HG03045 (cell line): ENCODE data around the gene MRFAP1.
"Not testable (repeated sequence)": the region's sequence is repeated elsewhere in the genome, so short reads cannot be mapped to it uniquely, and the experiment has no call there.

Experiments used
- ATAC-seq: cut with Tn5 transposase; IDR thresholded peaks from one replicate; pipeline ENCODE4 v1.9.1; 2021; ENCODE audit warnings: mild to moderate bottlenecking, moderate library complexity; ENCODE audit not compliant: unreplicated experiment

The MRFAP1 gene

DNA sequence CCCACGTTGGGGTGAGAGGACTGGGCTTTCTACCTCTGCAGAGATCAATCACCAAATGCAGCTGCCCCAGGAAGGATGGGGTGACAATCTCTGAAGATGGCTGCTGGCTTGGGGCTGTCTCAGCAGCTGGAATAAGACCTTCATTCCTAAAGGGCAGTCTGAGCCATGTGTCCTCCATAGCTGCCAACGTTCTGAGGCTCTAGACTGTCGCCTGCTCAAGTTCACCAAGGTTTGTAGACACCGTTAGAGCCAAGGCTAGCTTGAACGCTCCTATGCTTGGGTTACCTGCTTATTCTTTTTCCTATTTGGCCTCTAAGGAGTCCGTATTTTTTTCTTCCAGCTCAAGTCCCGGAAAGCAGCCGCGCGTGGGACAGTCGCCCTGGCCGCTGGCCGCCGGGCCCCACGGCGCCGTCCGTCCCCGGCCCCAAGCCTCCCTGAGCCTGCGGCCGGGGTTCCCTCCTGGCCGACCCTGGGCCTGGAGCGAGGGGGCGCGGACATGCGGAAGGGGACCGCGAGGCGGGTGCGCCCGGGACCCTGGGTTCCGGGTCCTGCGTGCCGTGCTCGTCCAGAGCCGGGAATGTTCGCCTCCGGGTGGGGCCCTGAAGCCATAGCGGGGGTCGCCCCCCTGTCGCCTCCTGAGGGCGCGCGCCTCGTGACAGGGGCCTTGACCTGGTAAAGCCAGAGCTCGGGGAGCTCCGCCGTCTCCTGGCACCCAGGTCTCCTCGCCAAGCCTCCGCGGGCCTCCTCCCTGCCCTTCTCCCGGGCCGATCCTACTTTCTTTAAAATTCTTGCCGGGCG is 23.3 kb downstream of the MRFAP1 start:
- no peak for ATAC-seq

DNA sequence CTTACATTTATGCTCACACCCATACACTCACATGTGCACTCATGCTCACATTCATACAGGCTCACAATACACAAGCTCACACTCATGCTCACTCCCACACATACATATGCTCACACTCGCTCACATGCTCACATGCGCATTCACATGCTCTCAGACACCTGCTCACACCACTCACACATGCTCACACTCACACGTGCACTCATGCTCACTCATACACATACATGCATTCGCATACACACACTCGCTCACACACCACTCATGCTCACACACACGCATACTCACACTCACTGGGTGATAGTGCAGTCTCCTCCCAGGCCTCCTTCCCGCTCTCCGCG is 24.8 kb downstream of the MRFAP1 start:
- no peak for ATAC-seq

GRCh38 chr4:6668391-6668790 is 27.9 kb downstream of the MRFAP1 start:
- no peak for ATAC-seq

GRCh38 chr4:6671648-6672047 is 31.2 kb downstream of the MRFAP1 start:
- ATAC-seq = no peak

DNA sequence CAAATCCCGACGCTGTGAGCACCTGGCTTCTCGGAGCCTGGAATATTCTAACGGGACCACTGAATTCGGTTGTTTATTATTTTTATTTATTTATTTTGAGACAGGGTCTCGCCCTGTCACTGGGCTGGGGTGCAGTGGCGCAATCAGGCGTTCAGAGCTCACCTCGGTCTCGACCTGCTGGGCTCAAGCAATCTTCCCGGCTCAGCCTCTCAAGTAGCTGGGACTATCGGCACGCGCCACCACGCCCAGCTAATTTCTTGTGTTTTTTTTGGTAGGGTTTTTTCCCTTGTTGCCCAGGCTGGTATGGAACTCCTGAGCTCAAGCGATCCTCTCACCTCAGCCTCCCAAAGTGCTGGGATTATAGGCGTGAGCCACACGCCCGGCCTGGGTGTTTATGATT is 31.6 kb downstream of the MRFAP1 start:
- ATAC-seq = no peak

DNA sequence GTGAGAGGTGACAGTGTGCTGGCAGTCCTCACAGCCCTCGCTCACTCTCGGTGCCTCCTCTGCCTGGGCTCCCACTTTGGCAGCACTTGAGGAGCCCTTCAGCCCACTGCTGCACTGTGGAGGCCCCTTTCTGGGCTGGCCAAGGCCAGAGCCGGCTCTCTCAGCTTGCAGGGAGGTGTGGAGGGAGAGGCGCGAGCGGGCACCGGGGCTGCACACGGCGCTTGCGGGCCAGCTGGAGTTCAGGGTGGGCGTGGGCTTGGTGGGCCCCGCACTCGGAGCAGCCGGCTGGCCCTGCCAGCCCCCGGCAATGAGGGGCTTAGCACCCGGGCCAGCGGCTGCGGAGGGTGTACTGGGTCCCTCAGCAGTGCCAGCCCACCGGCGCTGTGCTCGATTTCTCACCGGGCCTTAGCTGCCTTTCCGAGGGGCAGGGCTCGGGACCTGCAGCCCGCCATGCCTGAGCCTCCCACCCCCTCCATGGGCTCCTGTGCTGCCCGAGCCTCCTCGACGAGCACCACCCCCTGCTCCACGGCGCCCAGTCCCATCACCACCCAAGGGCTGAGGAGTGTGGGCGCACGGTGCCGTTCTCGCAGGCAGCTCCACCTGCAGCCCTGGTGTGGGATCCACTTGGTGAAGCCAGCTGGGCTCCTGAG is 32.2 kb downstream of the MRFAP1 start:
- ATAC-seq = not testable (repeated sequence)

DNA sequence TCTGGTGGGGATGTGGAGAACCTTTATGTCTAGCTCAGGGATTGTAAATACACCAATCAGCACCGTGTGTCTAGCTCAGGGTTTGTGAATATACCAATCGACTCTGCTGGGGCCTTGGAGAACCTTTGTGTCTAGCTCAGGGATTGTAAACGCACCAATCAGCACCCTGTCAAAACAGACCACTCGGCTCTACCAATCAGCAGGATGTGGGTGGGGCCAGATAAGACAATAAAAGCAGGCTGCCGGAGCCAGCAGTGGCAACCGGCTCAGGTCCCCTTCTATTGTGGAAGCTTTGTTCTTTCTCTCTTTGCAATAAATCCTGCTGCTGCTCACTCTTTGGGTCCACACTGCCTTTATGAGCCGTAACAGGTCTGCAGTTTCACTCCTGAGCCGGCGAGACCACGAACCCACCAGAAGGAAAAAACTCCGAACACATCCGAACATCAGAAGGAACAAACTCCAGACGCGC is 32.7 kb downstream of the MRFAP1 start:
- not testable (repeated sequence) for ATAC-seq

DNA sequence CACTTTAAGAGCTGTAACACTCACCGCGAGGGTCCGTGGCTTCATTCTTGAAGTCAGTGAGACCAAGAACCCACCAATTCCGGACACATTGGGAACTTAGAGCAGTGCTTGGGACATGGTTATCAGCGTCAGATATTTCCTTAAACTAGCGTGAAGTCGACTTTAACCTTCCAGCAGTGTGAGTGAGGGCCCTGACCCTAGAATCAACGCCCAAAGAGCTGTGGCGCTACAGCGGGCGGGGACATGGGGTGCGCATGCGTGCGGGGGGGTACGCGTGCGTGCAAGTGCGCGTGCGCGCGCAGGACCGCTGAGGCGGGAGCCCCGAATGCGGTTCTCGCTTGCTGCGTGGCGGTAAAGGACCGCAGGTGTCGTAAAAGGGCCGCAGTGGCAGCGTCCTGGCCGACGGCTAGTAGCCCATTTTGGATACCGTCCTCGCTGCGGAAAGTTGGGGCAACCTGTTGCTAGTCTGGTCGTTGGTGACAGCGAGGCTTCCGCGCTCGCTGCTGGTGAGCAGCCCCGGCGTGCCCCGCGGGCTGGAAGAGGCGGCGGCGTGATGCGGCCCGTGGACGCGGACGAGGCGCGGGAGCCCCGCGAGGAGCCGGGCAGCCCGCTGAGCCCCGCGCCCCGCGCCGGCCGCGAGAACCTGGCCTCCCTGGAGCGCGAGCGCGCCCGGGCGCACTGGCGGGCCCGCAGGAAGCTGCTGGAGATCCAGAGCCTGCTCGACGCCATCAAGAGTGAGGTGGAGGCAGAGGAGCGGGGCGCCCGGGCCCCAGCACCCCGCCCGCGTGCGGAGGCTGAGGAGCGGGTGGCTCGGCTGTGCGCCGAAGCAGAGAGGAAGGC is 33.4 kb downstream of the MRFAP1 start:
- ATAC-seq = peak; percentile 70

DNA sequence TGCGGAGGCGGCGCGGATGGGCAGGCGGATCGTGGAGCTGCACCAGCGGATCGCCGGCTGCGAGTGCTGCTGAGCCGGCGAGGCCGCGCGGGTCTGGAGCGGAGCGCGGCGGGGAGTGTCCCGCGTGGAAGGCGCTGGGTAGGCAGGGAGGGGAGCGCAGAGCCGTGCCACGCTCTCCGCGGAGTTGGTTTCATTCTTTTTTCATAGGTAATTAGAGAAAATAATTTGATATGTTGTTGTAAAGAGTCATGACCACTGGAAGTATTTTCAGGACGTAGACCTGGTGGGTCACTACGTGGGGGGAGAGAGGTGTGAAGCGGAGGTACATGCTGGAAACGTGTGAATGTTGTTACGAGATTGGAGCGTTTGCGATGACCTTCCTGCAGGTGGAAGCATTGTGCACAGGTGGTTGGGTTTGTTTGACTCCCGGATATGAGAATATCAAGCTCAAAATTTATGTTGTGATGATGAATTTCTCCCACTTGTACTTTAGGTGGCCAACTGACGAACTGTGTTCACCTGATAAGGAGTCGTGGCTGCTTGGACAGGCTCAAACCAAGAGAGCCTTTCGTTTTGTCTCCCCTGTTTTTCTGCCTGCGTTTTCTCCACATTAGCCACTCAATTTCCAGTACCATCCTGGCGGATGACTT is 34.1 kb downstream of the MRFAP1 start:
- ATAC-seq = peak; percentile 40

DNA sequence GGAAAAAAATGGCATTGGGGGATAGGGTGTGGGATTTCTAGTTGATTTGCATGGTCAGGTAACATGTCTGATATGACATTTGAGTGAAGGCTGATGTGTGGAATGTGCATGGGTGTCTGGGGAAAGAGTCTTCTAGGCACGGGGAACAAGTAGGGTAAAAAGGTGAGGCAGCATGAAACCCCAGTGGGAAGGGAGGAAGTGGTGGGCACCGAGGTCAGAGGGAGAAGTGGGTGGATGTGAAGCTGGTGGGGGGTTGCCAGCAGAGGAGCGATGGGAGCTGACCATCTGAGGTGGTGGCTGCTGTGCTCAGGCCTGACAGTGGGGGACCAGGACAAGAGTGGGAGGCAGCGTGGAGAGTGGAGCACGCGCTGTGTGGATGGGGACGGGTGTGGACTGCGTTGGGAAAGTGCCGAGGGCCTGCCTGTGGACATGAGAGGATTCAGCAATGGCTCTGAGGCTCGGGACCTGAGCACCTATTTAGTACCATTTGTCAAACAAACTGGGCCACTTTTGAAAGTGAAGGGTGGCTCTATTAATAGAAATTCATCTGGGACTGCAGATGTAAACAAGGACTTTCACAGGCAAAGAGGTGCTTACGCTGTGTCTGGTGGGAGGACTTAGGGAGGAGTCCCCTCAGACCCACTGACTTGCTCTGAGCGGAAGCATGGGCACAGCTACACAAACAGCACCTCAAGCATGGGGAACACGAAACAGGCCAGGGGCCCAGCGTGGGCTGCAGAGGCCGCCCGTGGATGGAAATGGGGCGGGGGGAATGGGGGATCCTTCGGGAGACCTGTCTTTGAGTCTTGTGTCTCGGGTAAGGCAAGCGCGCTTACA is 36.5 kb downstream of the MRFAP1 start:
- no peak for ATAC-seq

DNA sequence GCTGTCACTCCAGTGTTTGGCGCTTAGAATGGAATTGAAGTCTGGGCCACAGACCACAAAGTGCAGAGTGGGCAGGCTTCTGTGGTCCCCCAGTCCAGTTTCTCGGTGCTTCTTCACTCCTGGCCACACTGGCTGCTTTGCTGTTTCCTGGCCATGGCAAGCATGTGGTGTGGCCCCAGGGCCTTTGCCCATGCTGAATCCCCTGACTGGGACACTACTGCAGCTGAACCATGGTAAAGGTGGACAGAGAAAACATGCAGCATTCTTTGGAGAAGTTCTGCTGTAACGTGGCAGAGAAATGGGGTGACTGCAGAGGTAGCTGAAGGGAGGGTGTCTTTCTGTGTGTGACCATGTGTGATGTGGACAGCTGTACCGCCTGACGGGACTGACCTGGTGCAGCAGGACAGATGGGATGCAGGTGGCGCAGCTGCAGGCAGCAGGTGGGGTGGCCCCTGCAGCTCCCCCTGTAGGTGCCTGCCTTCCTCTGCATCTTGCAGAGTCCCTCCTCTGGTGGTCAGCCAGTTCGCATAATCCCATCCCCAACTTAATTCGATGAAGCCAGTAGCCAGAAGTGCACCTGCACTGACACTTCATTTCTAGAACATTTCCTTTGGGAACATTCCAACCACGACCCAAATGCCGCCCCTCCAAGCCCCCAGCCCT is 40.0 kb downstream of the MRFAP1 start:
- ATAC-seq = no peak

DNA sequence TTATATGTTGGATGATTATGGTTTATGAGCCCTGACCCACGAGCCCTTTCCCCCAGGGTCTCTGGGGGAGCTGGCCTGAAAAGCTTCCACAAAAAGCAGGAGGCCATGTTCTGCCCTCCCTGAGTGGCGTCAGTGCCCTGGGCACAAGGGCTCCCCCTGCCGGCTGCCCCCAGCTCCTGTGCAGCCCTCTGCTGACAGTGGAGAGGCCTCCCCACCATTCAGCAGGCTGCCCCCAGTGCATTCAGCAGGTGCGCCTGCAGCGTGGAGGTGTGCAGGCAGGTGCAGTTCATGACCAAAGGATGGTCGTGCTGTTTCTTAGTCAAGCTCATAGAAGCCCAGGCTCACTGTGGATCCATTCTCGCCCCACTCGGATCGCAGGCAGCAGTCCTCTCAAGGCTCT is 40.7 kb downstream of the MRFAP1 start:
- no peak for ATAC-seq

DNA sequence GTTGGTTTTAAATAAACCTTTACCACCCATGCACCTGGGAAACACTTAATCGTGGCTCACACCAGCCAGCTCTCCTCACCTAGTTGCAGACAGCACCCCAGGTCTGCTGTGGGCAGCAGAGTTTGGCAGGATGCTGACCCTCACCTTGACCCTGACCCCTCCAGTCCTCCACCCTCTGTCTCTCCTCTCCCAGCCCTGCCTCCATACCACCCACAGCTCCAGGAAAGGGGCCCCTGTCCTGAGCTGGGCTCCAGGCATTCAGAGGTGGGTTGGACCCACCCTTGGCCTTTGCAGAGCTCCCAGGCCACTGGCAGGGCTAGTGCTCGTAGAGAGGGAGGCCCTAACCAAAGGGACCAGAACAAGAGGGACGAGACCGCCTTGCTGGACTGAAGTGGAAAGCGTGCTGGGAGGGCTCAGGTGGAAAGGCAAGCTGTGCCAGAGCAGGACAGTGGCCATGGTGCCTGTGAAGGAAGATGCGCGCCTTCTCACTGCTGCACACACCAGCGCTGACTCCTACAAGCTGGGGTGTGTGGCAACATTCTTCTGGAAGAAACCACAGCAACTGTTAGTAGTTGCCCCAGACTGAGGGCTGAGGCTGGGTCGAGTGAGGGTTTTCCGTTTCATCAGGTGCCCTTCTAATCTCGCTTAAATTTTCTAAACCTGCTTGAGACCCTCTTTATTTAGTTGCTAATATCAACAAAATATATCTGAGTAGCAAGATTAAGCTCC is 42.5 kb downstream of the MRFAP1 start:
- no peak for ATAC-seq

DNA sequence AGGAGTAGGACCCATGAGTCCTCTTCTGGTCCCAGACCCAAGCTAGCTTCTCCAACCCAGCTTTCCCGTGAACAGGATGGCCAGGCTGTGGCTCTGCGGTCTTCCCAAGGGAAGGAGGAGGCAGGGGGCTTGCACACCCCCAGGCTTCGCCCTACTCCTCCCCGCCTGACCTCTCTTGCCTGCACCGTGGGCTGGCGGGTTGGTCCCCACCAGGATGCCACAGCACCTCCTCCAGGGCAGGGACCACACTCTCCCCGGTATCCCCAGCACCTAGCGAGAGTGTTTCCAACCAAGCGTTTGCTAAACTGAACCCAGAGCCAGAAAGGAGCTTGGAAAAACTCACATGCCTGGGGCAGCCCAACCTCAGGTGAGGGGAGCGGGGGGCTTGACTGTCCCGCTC is 44.2 kb downstream of the MRFAP1 start:
- no peak for ATAC-seq

GRCh38 chr4:6686104-6686787 is 45.8 kb downstream of the MRFAP1 start:
- no peak for ATAC-seq

GRCh38 chr4:6687947-6688878 is 47.7 kb downstream of the MRFAP1 start:
- no peak for ATAC-seq

- no peak for ATAC-seq
Measured at GRCh38 chr4:6688879-6689505, 48.5 kb downstream of the MRFAP1 start.
